ENCODE measurements around the gene INAVA. TPM values are rescaled to one million over a fixed set of nuclear protein-coding genes. Genes with fewer than 3 reads are reported as not detected.

The INAVA gene
- total RNA-seq, 1 donor from 2014 or later, result 34.6 TPM

DNA sequence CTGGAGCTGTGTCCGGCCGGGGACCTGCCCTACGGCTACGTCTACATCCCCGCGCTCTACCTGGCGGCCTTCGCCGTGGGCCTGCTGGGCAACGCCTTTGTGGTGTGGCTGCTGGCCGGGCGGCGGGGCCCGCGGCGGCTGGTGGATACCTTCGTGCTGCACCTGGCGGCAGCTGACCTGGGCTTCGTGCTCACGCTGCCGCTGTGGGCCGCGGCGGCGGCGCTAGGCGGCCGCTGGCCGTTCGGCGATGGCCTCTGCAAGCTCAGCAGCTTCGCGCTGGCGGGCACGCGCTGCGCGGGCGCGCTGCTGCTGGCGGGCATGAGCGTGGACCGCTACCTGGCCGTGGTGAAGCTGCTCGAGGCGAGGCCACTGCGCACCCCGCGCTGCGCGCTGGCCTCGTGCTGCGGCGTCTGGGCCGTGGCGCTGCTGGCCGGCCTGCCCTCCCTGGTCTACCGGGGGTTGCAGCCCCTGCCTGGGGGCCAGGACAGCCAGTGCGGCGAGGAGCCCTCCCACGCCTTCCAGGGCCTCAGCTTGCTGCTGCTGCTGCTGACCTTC is 21.5 kb upstream of the INAVA start:
- no peaks in the 10 kb centered on the region for H3K9me3 Mint-ChIP-seq
- no peak for DNase-seq (ENCODE audit: low spot score in 2 of 2, unreplicated experiment in 2 of 2)

DNA sequence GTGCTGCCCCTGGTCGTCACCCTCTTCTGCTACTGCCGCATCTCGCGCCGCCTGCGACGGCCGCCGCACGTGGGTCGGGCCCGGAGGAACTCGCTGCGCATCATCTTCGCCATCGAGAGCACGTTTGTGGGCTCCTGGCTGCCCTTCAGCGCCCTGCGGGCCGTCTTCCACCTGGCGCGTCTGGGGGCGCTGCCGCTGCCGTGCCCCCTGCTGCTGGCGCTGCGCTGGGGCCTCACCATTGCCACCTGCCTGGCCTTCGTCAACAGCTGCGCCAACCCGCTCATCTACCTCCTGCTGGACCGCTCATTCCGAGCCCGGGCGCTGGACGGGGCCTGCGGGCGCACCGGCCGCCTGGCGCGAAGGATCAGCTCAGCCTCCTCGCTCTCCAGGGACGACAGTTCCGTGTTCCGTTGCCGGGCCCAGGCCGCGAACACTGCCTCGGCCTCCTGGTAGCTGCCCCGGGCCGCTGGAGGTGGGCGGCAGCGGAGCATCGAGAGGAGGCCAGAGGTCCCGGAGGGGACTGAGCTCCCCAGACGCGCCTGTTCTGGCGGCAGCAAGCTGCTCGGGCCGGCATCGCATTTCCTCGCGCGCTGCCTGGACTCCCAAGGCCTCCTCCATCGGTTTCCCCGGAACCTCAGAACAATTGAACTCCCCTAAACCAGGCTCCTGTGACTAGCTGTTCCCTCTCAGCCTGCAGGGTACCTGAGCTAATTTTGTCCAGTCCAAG is 20.9 kb upstream of the INAVA start:
- Mint-ChIP-seq H3K4me3 (no peak overlapping the region), H3K36me3 (no peaks in the 10 kb centered on the region), H3K27ac (no peak overlapping the region), H3K4me1 (peaks cover 9% of the 10 kb centered on the region), H3K27me3 (ENCODE audit: low read depth) (no peaks in the 10 kb centered on the region), H3K9me3 (no peaks in the 10 kb centered on the region)
- no peak for DNase-seq (ENCODE audit: low spot score in 2 of 2, unreplicated experiment in 2 of 2)
- TF ChIP-seq, protein P1, sequence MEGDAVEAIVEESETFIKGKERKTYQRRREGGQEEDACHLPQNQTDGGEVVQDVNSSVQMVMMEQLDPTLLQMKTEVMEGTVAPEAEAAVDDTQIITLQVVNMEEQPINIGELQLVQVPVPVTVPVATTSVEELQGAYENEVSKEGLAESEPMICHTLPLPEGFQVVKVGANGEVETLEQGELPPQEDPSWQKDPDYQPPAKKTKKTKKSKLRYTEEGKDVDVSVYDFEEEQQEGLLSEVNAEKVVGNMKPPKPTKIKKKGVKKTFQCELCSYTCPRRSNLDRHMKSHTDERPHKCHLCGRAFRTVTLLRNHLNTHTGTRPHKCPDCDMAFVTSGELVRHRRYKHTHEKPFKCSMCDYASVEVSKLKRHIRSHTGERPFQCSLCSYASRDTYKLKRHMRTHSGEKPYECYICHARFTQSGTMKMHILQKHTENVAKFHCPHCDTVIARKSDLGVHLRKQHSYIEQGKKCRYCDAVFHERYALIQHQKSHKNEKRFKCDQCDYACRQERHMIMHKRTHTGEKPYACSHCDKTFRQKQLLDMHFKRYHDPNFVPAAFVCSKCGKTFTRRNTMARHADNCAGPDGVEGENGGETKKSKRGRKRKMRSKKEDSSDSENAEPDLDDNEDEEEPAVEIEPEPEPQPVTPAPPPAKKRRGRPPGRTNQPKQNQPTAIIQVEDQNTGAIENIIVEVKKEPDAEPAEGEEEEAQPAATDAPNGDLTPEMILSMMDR (IDR thresholded peaks at IDR 0.05; ENCODE audit: unreplicated experiment), result no peak

More for the DNA sequence above, 21.5 kb upstream of the INAVA start:
- H3K36me3 Mint-ChIP-seq, result no peaks in the 10 kb centered on the region
- peaks cover 9% of the 10 kb centered on the region for H3K4me1 Mint-ChIP-seq
- H3K27me3 Mint-ChIP-seq (ENCODE audit: low read depth), result no peaks in the 10 kb centered on the region
- H3K4me3 Mint-ChIP-seq, result no peak overlapping the region
- TF ChIP-seq, protein P1 (IDR thresholded peaks at IDR 0.05; ENCODE audit: unreplicated experiment), result no peak
- no peak overlapping the region for H3K27ac Mint-ChIP-seq

DNA sequence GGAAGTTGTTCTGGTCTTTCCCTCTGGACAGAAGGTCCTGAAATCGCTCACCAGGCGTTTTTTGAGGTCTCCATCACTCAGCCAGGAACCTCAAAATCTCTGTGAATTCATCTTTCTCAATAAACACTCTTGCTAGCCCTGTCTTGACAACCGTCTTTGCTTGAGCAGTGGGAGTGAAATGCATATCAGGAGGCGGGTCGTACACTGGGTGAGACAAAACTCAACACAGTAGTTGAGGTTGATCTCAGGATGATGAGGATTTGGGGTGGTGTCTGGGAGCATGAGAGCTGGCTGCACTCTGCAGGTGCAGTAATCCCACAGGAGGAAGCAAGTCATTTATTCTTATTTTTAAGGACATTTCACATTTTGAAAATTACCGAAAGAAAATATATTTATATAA is 20.0 kb upstream of the INAVA start:
- DNase-seq (ENCODE audit: low spot score in 2 of 2, unreplicated experiment in 2 of 2), result no peak
- TF ChIP-seq, protein P1 (IDR thresholded peaks at IDR 0.05; ENCODE audit: unreplicated experiment), result no peak
- no peak overlapping the region for H3K27ac Mint-ChIP-seq
- no peaks in the 10 kb centered on the region for H3K9me3 Mint-ChIP-seq
- H3K4me3 Mint-ChIP-seq, result no peak overlapping the region
- H3K27me3 Mint-ChIP-seq (ENCODE audit: low read depth), result no peaks in the 10 kb centered on the region
- H3K4me1 Mint-ChIP-seq, result peaks cover 9% of the 10 kb centered on the region
- H3K36me3 Mint-ChIP-seq, result no peaks in the 10 kb centered on the region

DNA sequence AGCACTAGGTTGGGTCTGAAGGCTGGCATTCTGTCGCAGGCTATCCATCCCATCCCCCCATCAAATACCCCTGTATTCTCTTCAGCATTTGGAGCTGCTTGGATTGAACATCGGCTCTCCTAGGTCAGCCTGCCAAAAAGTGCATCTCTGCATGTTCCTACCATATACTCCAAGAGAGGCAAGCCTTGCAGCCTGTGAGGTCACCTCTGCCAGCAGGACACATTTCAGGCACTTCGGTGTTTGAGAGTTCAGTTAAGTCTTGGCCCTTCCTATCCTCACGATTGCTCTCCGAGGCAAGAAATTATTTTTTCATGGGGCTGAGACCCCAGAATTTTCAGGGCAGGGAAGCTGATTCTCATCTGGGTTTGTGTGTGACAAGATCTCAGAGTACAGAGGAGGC is 19.3 kb upstream of the INAVA start:
- no peak overlapping the region for H3K4me3 Mint-ChIP-seq
- TF ChIP-seq, protein P1 (IDR thresholded peaks at IDR 0.05; ENCODE audit: unreplicated experiment), result no peak

DNA sequence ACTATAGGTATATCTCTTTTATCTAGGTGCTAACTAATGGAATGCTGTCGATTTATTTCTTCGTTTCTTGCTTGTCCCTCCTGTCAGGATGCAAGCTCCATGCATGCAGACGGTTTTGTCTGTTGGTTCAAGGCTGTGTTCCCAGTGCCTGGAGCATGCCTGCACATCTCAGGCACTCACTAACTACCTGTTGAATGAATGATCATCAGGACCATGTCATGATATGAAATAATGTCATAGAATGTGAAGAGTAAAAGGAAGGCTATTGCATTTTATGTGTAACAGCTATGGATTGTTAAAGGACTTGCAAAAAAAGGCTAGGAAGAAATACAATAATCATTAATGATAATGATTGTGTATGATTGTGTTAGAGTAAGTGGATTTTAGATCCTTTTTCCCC is 17.7 kb upstream of the INAVA start:
- no peaks in the 10 kb centered on the region for H3K27me3 Mint-ChIP-seq (ENCODE audit: low read depth)
- no peaks in the 10 kb centered on the region for H3K9me3 Mint-ChIP-seq
- H3K27ac Mint-ChIP-seq, result no peak overlapping the region
- H3K4me3 Mint-ChIP-seq, result no peak overlapping the region
- no peaks in the 10 kb centered on the region for H3K36me3 Mint-ChIP-seq
- TF ChIP-seq, protein P1 (IDR thresholded peaks at IDR 0.05; ENCODE audit: unreplicated experiment), result no peak
- DNase-seq (ENCODE audit: low spot score in 2 of 2, unreplicated experiment in 2 of 2), result no peak
- peaks cover 9% of the 10 kb centered on the region for H3K4me1 Mint-ChIP-seq

More for the DNA sequence above, 19.3 kb upstream of the INAVA start:
- no peak for DNase-seq (ENCODE audit: low spot score in 2 of 2, unreplicated experiment in 2 of 2)
- no peaks in the 10 kb centered on the region for H3K9me3 Mint-ChIP-seq
- no peak overlapping the region for H3K27ac Mint-ChIP-seq
- no peaks in the 10 kb centered on the region for H3K36me3 Mint-ChIP-seq
- no peaks in the 10 kb centered on the region for H3K27me3 Mint-ChIP-seq (ENCODE audit: low read depth)
- H3K4me1 Mint-ChIP-seq, result peaks cover 9% of the 10 kb centered on the region
